GM18508 (cell line): ENCODE data around the gene SPSB4.

ENCODE experiments used
- ATAC-seq: cut with Tn5 transposase; IDR thresholded peaks from one replicate; pipeline ENCODE4 v1.9.1; 2021; ENCODE audit warnings: moderate number of reproducible peaks; ENCODE audit not compliant: insufficient read depth, unreplicated experiment

The SPSB4 gene

DNA sequence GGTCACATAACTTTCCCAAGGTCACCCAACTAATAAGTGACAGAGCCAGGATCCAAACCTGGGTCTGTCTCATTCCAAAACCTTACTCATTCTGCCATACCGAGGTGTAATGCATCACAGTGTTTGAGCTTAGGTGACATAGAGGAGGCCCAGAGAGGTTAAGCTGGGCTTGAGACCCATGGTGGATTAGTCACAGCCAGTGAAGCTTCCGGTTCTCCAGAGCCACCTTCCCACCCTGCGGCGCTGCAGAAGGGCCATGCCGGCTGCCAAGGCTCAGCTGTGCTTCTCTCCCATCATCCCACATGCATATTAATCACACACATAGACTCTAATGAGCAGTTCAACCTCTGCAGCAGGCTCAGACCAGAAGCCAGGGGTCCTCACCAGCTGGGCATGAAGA is 42.2 kb downstream of the SPSB4 start:
- no peak for ATAC-seq

DNA sequence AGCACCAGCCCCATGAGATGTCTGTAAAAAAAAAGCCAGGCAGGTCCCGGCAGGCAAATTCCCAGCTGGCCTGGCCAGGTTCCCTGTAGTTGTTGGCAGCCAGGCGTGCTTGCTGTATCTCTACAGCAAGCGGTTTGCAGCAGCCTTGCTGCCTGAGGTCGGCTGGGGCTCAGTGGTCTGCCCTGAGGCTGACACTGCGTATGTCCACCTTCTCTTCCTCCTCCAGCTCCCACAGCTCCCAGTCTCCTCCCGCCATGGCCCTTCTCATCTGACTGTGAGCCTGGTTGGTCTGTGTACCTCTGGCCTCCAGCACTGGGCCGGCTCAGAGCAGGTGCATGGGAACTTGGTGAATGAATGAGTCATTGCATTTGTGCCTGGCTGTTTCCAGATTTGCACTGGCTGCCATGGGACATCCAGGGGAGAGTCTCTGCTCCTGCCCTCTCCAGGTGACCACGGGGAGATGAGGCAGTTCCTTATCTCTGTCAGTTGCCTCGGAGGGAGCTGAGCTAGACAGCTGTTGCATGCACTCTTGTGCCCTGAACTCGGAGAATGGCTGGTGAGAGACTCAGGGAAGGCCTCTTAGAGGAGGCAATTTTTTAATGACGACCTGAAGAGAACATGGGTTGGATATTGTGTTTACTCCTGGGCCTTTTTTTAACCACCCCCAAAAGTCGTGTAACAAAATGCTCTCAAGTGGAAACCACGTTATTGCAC is 43.0 kb downstream of the SPSB4 start:
- no peak for ATAC-seq

DNA sequence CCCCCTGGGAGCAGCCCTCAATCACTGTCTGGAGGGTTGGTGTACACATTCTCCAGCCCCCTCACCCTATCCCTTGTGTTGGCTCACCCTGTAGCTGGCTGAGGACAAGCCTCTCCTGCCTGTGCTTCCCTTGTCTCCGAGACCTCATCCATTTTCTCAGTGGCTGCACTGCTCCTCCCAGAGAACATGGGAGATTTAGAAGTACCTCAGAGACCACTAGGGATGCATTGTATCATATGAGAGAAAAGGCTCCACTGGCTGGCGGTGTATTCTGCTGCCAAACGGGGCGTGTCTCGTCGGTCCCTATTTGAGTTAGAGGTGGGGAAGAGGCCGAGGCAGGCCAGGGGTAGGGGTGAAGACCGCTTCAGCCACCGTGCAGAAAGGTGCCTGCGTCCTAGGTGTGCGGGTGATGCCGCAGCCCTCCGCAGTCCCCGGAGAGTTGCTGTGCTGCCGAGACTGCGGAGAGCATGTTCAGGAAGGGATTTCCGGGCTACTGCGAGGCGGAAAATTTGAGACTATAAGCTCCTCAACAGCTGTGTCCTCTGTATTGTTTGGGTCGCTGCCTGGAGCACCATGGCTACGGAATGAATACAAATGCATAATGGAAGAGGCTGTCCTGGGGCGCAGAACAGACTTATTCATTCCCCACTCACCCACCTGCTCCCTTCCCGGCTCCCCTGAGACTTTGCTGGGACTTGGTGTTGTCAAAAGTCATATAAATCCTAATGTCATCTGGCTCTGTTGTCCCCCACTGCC is 43.8 kb downstream of the SPSB4 start:
- no peak for ATAC-seq

DNA sequence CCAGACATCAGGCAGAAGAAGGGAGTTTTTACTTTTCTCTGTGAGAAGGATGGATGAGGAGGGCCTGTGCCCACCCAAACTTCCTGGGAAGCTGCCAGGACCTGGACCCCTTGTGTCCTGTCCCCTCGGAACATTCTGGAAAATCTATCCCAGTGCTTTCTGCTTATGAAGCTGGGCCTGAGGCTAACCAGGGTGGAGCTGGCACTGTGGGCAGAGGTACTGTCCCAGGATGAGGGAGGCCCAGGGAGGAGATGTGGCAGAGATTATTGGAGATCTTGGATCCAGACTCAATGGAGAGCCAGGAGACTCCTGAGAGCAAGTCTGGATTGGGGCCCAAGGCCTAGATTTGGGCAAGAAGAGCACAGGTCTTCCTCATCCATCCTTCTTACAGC is 44.4 kb downstream of the SPSB4 start:
- ATAC-seq, result no peak

DNA sequence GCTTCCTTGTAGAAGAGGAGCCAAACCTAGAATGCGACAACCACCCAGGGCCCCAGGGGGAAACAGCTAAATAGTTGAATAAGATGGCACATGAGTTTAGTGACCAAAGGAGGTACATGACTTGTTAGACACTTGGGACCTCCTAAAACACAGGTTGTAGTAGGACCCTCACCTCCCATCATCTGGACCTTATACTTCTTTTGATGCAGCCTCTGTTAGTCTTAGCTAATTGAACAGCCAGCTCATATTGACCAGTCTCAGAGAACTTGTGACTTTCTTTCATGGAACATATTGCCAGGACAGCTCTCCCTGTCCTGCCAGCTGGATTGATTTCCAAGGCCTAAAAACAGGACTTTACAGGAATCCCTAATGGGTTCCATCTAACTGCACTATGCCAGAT is 45.0 kb downstream of the SPSB4 start:
- ATAC-seq, result no peak

DNA sequence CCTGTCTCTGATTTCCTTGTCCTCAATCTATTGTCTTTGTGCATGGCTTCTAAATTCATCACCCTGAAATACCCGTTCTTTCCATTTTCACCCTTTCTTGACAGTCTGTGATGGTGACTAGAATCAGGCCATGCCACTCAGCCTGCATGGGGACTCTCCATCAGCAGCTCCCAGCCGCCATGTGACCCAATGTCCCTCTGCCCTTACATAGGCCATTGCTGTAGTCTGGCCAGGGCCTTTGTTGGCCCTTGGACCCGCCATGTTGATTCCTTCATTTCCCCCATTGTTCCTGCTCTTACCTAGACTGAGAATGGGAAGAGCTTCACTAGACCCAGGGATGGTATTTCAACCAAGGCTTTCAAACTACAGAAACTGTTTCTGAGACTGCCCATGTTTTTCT is 45.8 kb downstream of the SPSB4 start:
- ATAC-seq, result no peak

DNA sequence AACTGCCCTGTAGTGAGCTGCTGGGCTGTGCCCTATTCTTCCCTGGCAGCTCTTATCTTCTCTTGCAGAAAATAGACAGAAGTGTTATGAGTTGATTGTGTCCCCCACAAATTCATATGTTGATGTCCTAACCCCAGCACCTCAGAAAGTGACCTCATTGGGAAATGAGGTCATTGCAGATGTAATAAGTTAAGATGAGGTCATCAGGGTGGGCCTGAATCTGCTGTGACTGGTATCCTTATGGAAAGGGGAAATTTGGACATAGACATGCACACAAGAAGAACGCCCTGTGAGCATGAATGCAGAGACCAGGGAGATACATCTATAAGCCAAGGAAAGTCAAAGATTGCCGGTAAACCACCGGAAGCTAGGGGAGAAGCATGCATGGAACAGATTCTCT is 49.0 kb downstream of the SPSB4 start:
- no peak for ATAC-seq

DNA sequence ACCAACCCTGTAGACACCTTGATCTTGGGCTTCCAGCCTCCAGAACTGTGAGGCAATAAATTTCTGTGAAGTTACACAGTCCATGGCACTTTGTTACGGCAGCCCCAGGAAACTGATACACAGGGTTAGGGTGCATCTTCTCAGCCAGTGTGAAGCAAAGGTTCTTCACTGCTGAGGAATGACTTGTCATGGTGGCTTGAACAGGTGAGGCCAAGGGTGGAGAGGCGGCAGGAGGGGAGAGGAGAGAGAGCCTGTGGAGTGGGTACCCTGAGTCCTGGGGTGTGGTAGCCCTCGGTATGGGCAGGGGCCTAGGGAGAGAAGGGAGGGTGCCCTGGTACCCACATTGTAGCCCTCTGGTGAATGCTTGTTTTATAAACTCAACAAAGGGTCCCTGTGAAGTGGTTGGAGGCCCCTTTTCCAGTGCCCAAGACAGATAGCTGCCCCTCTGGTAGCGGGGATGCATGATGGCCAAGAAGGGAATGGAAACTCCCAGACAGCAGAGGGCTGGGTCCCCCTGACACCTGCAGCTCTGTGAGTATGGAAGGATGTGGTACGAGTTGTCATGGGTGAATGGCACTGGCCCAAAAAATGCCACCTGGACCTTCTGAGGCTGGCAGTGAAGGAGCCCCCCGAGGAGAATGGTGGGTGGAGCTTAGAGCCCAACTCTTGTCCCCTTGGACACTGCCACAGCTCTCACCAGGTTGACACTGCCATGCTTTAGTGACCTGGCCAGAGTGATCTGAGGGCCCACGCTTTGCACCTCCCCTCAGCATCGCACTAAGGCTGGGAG is 49.6 kb downstream of the SPSB4 start:
- ATAC-seq, result no peak

DNA sequence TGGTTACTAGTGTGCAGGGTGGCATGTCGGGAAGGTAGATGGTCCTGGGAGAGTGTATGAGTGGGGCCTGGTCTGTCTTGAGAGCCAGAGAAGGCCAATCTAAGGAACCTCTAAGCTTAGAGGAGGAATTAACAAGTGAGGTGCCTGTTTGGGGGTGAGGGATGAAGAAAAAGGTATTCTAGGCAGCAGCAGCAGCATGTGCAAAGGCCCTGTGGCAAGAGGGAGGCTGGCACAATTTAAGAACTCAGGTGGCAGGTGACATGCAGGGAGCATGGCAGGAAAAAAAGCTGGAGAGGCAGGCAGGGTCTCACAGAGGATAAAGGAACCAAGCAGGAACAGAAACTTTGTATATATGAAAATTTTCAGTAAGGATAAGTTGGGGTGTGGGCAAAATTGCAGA is 51.2 kb downstream of the SPSB4 start:
- ATAC-seq, result no peak

DNA sequence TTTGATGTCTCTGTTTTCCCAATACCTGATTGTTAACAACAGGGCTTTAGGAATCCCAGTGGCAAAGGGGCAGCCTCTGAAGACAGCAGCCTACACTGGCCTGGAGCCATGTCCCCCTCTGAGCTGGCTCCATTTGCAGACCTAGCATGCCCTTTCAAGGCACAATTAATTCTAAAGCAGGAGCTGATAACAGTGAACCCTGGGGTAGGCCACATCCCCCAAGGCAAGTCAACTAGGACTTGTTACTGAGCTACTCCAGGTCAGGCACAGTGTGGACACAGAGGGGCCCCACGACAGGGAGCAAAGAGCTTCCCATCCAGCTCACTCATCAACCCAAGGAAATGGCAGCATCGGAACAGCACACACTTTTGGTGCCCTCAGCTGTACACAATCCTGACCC is 51.9 kb downstream of the SPSB4 start:
- ATAC-seq, result no peak

DNA sequence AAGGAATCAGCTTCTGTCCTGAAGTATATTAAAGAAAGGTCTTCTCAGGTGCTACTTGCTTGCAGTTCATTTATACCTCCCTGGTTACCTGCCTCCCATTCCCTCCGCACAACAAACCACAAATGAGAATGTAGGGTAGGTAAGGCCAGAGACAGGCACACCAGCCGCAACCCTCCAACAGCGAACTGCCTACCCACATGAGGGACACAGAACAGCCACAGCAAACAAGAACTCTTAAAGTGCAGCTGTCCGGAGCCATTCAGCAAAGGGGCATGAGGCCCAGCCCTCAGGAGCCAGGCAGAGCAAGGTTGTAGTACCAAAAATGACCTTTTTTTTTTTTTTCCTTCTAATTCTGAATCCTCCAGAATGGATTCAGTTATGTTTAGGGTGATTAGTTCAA is 52.4 kb downstream of the SPSB4 start:
- no peak for ATAC-seq

DNA sequence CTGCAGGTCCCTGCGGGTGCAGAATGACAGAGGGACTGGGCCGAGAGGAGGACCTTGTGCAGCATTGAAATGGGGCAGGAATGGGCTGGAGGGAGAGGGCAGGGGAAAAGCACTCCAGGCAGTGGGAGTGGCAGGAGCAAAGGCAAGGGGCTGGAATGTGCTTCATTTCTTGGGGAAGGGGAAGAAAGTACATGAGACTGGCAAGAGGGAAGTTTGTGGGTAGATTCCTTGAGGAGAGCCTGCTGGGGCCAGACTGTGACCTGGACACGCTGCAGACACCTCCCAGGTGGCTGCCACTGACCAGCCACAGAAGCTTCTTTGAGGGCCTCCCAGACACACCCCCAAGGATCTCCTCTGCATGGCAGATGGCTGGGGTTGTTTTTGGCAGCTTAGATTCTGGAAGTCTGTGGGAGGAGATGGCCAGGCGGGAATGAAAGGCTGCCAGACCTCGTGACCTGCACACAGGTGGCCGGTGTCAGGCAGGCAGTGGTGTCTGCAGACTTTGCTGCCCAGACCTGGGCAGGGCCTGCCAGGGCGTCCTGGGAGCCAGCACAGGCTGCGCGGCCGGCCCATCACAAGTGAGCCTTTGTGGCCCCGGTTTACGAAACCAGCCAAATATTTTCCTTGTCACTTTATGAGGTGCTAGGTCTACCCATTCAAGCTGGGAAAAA is 53.1 kb downstream of the SPSB4 start:
- no peak for ATAC-seq

DNA sequence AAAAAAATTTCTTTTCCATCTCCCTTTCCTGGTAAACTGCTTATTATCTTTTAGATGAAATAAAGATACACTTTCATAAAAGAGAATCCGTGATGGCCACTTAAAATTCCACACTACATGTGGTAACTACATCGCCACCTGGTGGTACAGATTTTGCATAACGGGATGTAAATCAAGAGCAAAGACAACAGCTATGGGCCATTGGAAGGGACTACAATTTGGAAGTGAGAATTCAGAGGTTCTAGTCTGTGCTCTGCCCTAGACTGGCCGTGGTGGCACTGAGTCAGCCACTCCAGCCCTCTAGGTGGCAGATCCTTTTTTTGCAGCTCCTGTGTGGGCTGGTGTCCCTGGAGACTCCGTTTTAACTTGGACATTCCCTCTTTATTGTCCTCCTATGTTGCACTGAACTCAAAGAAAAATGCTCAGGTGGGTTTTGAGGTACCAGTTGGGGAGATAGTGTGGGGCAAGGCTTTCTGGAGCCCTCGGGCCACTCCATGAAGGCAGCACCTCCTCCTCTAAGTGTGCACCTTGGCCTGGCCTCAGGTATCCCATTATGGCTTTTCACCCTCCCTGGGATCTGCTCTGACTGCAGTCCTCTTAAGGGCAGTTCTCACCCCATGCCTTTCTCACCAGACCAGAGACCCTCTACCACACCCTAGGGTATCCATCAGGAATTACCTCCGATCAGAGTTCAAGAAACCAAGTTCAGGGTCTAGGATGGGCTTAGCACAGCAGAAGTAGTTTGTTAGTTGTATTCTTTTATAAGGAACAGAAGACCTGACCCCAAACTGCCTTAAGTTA is 54.9 kb downstream of the SPSB4 start:
- no peak for ATAC-seq

DNA sequence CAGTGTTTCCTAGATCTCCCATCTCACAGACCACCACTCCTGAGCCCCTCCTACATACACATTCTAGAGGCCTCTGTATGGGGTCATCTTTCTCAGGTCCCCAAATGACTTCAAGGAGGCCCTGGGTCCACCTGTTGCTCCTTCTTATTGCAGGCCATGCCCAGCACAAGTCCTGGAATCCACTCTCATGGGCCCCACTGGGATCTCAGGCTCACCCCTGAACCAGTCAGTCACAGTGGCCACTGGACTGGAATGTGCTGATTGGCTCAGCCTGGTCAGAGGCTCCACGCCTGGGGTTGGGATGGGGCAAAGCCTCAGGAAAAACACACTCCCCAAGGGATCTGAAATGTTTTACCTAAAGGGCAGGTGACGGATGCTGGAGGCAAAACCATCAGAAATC is 55.7 kb downstream of the SPSB4 start:
- no peak for ATAC-seq

DNA sequence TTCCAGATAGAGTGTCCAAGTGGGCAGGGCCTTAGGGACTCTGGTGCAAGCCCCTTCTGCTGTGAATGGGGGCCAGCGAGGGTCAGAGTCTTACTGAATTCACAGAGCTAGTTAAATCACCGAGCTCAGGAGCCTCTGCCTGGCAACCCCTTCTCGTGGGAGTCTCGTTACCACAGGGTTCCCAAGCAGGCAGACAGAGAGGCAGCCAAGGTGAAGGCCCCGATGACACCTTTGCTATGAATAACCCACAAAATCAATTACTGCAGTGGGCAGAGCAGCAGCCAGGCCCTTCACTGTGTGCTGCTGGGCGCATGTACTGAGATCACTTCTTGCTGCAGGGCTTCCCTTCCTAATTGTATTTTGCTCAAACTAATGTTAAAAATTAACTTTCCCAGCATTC is 56.9 kb downstream of the SPSB4 start:
- no peak for ATAC-seq

DNA sequence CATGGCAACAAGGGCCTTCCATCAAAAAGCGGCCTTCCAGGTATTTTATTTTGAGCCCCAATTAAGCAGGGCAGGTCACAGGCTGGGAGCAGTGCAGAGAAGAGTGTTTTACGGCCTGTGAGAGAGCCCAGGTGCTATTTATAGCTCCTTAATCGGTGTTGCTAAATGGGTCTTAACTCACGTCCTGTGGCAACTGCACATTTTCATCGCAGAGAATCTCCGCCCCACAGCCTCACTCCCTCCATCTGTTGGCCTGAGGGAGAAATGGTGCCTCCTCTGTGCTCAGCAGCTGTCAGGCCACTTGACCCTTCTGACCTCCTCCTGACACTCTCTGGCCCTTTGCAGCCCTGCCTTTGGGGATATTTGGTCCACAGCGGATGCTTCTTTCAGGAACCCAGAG is 58.6 kb downstream of the SPSB4 start:
- no peak for ATAC-seq

DNA sequence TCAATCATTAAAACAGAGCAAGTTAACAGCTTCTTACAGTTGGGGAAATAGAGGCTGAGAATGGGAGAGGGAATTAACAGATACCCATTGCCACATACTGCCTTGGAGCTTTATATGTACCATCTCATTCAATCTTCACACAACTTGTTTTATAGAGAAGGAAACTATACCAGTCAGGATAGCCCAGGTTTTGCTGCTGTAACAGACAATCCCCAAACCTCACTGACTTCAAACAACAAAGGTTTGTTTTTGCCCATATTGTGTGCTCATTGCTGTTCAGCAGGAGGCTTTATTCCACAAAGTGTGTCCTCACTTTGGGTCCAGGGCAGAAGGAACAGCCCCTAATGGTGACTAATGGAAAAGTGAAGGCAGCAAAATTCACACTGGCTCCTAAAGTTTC is 59.2 kb downstream of the SPSB4 start:
- ATAC-seq, result no peak

DNA sequence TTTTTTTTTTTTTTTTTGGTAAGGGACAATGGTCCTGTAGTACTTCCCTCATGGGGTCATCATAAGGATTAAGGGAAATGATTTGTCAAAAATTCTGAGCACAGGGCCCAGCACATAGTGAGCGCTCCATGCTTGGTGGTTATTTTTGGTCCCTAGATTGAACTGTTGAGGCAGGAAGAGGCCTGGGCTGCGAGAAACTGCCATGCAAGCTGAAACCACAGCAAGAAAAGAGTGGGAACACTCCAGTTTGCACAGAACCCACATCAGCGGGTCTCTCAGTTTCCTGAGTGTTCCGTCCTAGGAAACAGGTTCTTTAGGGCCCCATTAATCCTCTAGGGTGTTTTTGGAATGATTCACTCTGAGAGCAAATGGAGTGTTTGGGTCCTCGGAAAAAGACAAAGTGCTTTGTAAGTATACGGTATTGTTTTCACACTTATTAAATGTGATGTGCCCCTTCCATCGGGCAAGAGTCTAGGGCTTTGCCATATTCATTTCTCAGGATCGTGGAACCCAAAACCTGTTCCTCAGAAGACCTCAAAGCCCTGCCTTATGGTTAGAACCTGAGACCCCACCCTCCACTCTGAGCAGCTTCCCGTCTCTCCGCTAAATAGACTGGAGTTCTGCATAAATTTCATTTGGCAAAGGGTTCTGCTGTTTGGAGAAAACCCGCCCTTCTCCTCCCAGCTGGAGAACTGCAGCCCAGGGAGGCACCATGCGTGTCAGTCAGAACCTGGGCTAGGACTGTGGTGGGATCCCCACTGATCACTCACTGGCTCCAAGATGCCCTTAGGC is 60.4 kb downstream of the SPSB4 start:
- no peak for ATAC-seq

DNA sequence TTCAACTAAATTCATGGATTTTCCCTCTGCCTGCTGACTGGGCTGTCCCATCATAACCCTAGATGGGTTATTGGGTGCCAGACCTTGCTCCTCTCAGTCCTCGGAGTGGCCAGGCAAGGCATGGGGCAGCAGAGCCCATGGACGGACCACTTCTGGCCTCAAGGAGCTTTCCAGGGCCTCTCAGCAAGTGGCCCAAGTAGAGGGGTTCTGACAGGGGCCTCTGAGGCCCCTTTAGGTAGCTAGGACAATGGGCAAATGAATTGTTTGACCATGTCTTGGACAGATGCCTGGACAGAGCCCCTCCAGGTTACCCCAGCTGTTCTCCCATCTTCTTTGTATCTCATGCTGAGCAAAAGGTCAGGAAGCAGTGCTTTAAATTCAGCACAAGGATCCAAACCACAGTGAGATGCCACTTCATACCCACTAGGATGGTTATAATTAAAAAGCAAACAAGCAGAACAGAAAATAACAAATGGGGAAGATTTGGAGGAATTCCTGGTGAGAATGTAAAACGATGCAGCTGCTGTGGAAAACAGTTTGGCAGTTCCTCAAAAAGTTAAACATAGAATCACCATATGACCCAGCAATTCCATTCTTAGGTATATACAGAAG is 61.6 kb downstream of the SPSB4 start:
- ATAC-seq, result no peak
